COLO668 (cell line): Measurements from ENCODE around the gene GOLGA6L25.
"Not testable (repeated sequence)": the region's sequence is repeated elsewhere in the genome, so short reads cannot be mapped to it uniquely, and the experiment has no call there.

ENCODE experiments used
- DNase-seq: peaks from one replicate; lab custom pipeline; 2025; ENCODE audit not compliant: unreplicated experiment; lab: John Stamatoyannopoulos, UW

Gene GOLGA6L25

GRCh38 chr15:28553268-28553667 lies at the start of gene GOLGA6L25:
GOLGA6L25 (plus strand) TSS chr15:28553568; CDS start chr15:28553629, 61 bp downstream.
- not testable (repeated sequence) for DNase-seq

- DNase-seq, result not testable (repeated sequence)
These were observed 45.0 kb upstream of the GOLGA6L25 start for GRCh38 chr15:28508217-28508889.

GRCh38 chr15:28514128-28514527 lies 39.2 kb upstream of the GOLGA6L25 start:
- not testable (repeated sequence) for DNase-seq

- DNase-seq, result not testable (repeated sequence)
These were observed 38.2 kb upstream of the GOLGA6L25 start for GRCh38 chr15:28515208-28515607.

- not testable (repeated sequence) for DNase-seq
These were observed 20.4 kb upstream of the GOLGA6L25 start, which contains the start of gene GOLGA8G for GRCh38 chr15:28532954-28533353. GOLGA8G (minus strand) TSS chr15:28532971; CDS start chr15:28532909, 62 bp downstream.

GRCh38 chr15:28573351-28573750 lies 20.0 kb downstream of the GOLGA6L25 start:
- DNase-seq, result not testable (repeated sequence)

GRCh38 chr15:28588977-28589606 lies 35.7 kb downstream of the GOLGA6L25 start:
- DNase-seq, result not testable (repeated sequence)

GRCh38 chr15:28589769-28590168 lies 36.4 kb downstream of the GOLGA6L25 start:
- not testable (repeated sequence) for DNase-seq

- DNase-seq, result not testable (repeated sequence)
These were observed 39.0 kb downstream of the GOLGA6L25 start for GRCh38 chr15:28592395-28592794.

- DNase-seq, result not testable (repeated sequence)
These were observed 40.2 kb downstream of the GOLGA6L25 start for GRCh38 chr15:28593424-28594129.

- not testable (repeated sequence) for DNase-seq
These were observed 44.1 kb downstream of the GOLGA6L25 start for GRCh38 chr15:28597471-28597870.

- DNase-seq, result not testable (repeated sequence)
These were observed 44.8 kb downstream of the GOLGA6L25 start for GRCh38 chr15:28598209-28598608.

GRCh38 chr15:28602152-28602551 lies 48.8 kb downstream of the GOLGA6L25 start:
- DNase-seq, result not testable (repeated sequence)
